ENCODE data around the gene SYNGR4. TPM values are rescaled to one million over a fixed set of nuclear protein-coding genes. Genes with fewer than 3 reads are reported as not detected.

The SYNGR4 gene
- total and polyA plus RNA-seq, 4 donors: 0.35 to 0.76 TPM; not detected in 2

DNA sequence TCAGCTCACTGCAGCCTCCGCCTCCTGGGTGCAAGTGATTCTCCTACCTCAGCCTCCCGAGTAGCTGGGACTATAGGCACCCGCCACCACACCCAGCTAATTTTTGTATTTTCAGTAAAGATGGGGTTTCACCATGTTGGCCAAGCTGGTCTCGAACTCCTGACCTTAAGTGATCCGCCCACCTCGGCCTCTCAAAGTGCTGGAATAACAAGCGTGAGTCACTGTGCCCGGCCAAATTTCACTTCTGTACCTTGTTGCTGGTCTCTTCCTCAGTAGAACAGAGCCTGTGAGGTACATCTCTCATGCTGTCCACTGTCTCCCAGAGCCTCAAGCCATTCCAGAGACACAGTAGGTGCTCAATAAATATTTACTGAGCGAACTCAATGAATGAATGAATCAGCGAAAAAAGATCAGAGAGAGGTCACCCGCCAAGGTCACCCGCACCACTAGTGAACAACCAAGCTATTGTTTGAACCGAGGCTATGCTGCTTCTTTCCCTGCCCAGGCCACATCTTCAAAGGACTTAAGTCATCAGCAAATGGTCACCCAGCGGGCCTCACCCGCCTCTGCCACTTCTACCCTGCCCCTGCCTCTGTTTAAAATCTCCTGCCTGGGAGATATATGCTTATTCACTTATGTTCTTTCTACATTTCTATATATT, 9.7 kb upstream of the SYNGR4 start:
- peak in 1 of 6 donors; percentile 68 for DNase-seq (ENCODE audit: low read depth in 4 of 6, low spot score in 6 of 6)
- H3K9me3 ChIP-seq (ENCODE audit: control insufficient read depth, insufficient read depth, low read length): no peaks in the 10 kb centered on the region
- H3K27me3 ChIP-seq (ENCODE audit: control insufficient read depth, insufficient read depth, low read length): no peaks in the 10 kb centered on the region
- peaks cover 2% of the 10 kb centered on the region for H3K36me3 ChIP-seq (ENCODE audit: control insufficient read depth, insufficient read depth, low read length)
- H3K4me3 ChIP-seq (ENCODE audit: low read depth, low read length): no peak overlapping the region
- WGBS (ENCODE audit: insufficient coverage): 64% methylated on average over 13 of the region's 15 CpGs
- peaks cover 5% of the 10 kb centered on the region for H3K4me1 ChIP-seq (ENCODE audit: control insufficient read depth, insufficient read depth, low read length)
- no peak overlapping the region for H3K27ac ChIP-seq (ENCODE audit: low read depth, low read length)

DNA sequence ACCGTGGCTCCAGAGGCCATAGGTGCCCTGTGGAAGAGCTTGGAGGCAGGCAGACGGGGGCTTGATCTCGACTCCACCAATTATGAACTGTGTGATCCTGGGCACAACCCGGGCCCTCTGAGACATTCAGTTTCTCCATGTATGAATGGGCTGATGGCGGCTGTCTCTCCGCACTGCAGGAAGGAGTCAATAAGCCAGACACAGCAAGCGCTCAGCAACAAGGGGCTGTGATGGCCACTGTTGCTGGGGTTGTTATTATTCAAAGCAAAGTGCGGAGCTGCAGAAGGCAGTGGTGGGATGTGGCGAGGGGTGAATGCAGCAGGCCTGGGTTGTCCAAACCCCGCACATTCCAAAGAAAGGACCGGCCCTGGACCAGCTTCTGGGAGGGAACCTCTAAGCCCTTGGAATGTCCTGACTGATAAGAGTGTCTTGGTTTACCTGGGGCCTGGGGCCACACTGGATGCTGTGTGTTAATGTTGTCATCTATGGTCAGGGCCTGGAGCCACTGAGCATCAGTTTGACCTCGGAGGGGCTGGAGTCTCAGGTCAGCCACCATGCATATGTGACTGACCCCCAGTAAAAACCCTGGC, 8.7 kb upstream of the SYNGR4 start:
- peaks cover 5% of the 10 kb centered on the region for H3K4me1 ChIP-seq (ENCODE audit: control insufficient read depth, insufficient read depth, low read length)
- H3K27ac ChIP-seq (ENCODE audit: low read depth, low read length): no peak overlapping the region
- WGBS (ENCODE audit: insufficient coverage): 48% methylated on average over 12 of the region's 12 CpGs

DNA sequence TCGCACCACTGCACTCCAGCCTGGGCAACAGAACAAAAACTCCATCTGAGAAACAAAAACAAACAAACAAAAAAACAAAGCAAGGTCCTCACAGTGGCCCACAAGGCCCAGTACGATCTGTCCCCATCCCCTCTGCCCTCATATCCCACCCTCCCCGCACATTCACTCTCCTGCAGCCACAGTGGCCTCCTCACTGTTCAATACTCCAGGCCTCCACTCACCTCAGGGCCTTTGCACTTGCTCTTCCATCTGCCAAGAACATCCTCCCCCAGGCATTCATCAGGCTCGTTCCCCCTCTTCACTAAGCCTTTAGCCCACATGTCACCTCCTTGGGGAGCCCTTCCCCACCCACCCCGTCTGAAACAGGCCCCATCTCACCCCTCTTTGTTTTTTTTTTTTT, 5.0 kb upstream of the SYNGR4 start:
- no peak for DNase-seq (ENCODE audit: low read depth in 4 of 6, low spot score in 6 of 6)
- WGBS (ENCODE audit: insufficient coverage): 96% methylated on average over 5 of the region's 5 CpGs
- Histone ChIP-seq H3K27ac (ENCODE audit: low read depth, low read length) (no peak overlapping the region), H3K36me3 (ENCODE audit: control insufficient read depth, insufficient read depth, low read length) (peaks cover 2% of the 10 kb centered on the region), H3K27me3 (ENCODE audit: control insufficient read depth, insufficient read depth, low read length) (no peaks in the 10 kb centered on the region), H3K4me3 (ENCODE audit: low read depth, low read length) (no peak overlapping the region), H3K9me3 (ENCODE audit: control insufficient read depth, insufficient read depth, low read length) (no peaks in the 10 kb centered on the region), H3K4me1 (ENCODE audit: control insufficient read depth, insufficient read depth, low read length) (peaks cover 18% of the 10 kb centered on the region)

More for the DNA sequence above, 8.7 kb upstream of the SYNGR4 start:
- Histone ChIP-seq H3K27me3 (ENCODE audit: control insufficient read depth, insufficient read depth, low read length) (no peaks in the 10 kb centered on the region), H3K9me3 (ENCODE audit: control insufficient read depth, insufficient read depth, low read length) (no peaks in the 10 kb centered on the region), H3K36me3 (ENCODE audit: control insufficient read depth, insufficient read depth, low read length) (peaks cover 2% of the 10 kb centered on the region), H3K4me3 (ENCODE audit: low read depth, low read length) (no peak overlapping the region)
- peak in 1 of 6 donors; percentile 20 for DNase-seq (ENCODE audit: low read depth in 4 of 6, low spot score in 6 of 6)

DNA sequence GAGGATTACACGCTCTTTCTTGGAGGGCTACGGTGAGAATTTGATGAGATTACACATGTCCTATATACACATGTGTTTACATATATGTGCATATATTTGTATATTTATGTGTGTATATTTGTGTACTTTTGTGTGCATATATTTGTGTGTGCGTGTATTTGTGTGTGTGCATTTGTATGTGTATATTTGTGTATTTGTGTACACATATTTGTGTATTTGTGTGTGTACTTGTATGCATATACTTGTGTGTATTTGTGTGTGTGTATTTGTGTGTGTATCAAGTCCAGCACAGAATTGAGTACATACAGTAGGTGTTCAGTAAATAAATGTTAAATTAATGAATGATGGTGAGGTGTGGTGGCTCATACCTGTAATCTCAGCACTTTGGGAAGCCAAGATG, 2.3 kb upstream of the SYNGR4 start:
- Histone ChIP-seq H3K27ac (ENCODE audit: low read depth, low read length) (no peak overlapping the region), H3K4me3 (ENCODE audit: low read depth, low read length) (no peak overlapping the region), H3K9me3 (ENCODE audit: control insufficient read depth, insufficient read depth, low read length) (no peaks in the 10 kb centered on the region), H3K27me3 (ENCODE audit: control insufficient read depth, insufficient read depth, low read length) (no peaks in the 10 kb centered on the region), H3K4me1 (ENCODE audit: control insufficient read depth, insufficient read depth, low read length) (peaks cover 20% of the 10 kb centered on the region), H3K36me3 (ENCODE audit: control insufficient read depth, insufficient read depth, low read length) (peaks cover 2% of the 10 kb centered on the region)
- WGBS (ENCODE audit: insufficient coverage): 90% methylated on average over 1 of the region's 3 CpGs
- DNase-seq (ENCODE audit: low read depth in 4 of 6, low spot score in 6 of 6): no peak

DNA sequence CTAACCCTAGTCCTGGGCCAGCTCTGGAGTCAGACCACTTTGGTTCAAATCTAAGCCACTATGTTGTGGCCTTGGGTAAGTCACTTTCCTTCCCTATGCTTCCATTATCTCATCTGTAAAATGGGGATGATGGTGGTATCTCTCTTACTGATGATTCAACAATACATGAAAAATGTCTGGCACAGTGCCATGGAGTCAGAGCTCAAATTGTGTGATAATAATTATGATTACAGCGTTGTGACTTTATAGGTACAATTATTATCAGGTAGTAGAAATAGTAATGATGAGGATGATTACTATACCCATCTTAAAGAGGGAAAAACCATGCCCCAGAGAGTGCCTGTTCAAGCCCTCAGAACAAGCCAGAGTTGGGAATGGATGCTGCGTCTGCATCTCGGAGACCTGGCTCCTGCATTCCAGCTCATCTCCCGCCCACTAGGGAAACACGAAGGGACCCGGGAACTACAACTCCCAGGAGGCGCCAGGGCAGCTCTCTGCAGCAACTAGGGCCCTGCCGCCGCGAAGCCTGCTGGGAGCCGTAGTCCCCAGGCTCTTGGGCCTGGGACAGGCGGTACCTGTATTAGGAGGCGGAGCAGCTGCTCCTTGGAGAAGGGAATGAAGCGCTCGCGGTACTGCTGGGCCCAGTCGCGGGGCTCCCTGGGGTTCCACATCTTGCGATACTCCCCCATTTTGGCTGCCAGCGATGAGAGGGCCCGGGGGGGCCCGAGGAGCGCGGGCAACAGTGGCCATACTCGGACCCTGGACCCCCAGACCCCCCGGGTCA, 1.3 kb upstream of the SYNGR4 start:
- under 1% methylated on average over 25 of the region's 26 CpGs for WGBS (ENCODE audit: insufficient coverage)
- no peaks in the 10 kb centered on the region for H3K9me3 ChIP-seq (ENCODE audit: control insufficient read depth, insufficient read depth, low read length)
- no peaks in the 10 kb centered on the region for H3K27me3 ChIP-seq (ENCODE audit: control insufficient read depth, insufficient read depth, low read length)
- H3K36me3 ChIP-seq (ENCODE audit: control insufficient read depth, insufficient read depth, low read length): peaks cover 2% of the 10 kb centered on the region
- H3K4me1 ChIP-seq (ENCODE audit: control insufficient read depth, insufficient read depth, low read length): peaks cover 20% of the 10 kb centered on the region
- peak overlapping the region; percentile 98 for H3K27ac ChIP-seq (ENCODE audit: low read depth, low read length)
- peak; percentile 74 to 99 (median 87) for DNase-seq (ENCODE audit: low read depth in 4 of 6, low spot score in 6 of 6)
- H3K4me3 ChIP-seq (ENCODE audit: low read depth, low read length): peak overlapping the region; percentile 81

DNA sequence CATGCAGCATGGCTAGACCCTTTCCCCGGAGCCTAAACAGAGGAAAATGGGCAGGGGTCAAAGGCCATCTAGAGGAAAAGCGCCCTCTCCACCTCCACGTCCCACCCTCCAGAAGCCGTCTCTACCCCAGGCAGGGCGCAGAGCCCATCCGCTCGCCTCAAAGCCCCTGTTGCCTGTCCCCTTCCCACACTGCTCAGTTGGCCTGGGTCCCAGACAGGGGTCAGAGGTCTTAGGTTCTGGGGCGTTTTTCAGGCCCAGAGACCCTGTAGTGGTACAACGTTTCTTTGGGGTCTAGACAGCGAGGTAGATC, 712 bp upstream of the SYNGR4 start:
- Histone ChIP-seq H3K36me3 (ENCODE audit: control insufficient read depth, insufficient read depth, low read length) (peaks cover 2% of the 10 kb centered on the region), H3K9me3 (ENCODE audit: control insufficient read depth, insufficient read depth, low read length) (no peaks in the 10 kb centered on the region), H3K27ac (ENCODE audit: low read depth, low read length) (peak overlapping the region; percentile 98), H3K4me1 (ENCODE audit: control insufficient read depth, insufficient read depth, low read length) (peaks cover 20% of the 10 kb centered on the region), H3K4me3 (ENCODE audit: low read depth, low read length) (peak overlapping the region; percentile 81), H3K27me3 (ENCODE audit: control insufficient read depth, insufficient read depth, low read length) (no peaks in the 10 kb centered on the region)
- no peak for DNase-seq (ENCODE audit: low read depth in 4 of 6, low spot score in 6 of 6)
- 0% methylated on average over 8 of the region's 10 CpGs for WGBS (ENCODE audit: insufficient coverage)

DNA sequence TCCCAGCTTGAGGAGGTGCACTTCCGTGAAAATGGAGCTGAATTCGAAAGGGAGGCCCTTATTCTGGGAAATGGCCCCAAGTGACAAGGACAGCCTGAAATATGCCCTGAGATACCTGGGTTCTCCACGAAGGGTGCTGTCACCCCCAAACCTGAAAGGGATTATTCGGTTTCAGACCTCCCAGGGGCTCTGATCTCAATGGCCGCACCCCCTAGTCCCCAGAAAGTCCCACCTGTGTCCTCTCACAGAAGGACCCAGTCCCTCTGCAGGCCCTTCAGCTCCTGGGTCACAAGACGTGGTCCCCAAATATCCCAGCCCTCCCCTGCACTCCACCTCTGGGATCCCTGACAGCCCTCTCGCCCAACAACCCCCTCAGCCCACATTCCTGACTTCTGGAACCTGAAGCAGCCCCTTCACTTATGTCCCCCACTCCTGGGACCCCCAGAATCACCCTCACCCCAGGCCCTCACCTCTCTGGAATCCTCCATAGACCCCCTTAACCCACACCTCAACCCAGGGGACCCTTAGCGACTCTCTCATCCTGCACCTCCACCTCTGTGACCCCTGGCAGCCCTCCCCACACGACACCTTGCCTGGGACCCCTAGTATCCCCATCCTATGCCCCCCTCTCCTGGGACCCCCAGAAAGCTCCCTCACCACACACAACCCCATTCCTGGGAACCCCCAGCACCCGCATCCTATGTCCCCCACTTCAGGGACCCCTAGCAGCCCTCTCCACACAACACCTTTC, 606 bp downstream of the SYNGR4 start:
- H3K27ac ChIP-seq (ENCODE audit: low read depth, low read length): peak overlapping the region; percentile 98
- DNase-seq (ENCODE audit: low read depth in 4 of 6, low spot score in 6 of 6): no peak
- WGBS (ENCODE audit: insufficient coverage): 65% methylated on average over 9 of the region's 10 CpGs
- no peaks in the 10 kb centered on the region for H3K9me3 ChIP-seq (ENCODE audit: control insufficient read depth, insufficient read depth, low read length)
- H3K36me3 ChIP-seq (ENCODE audit: control insufficient read depth, insufficient read depth, low read length): no peaks in the 10 kb centered on the region
- peak overlapping the region; percentile 81 for H3K4me3 ChIP-seq (ENCODE audit: low read depth, low read length)
- peaks cover 20% of the 10 kb centered on the region for H3K4me1 ChIP-seq (ENCODE audit: control insufficient read depth, insufficient read depth, low read length)
- H3K27me3 ChIP-seq (ENCODE audit: control insufficient read depth, insufficient read depth, low read length): no peaks in the 10 kb centered on the region

DNA sequence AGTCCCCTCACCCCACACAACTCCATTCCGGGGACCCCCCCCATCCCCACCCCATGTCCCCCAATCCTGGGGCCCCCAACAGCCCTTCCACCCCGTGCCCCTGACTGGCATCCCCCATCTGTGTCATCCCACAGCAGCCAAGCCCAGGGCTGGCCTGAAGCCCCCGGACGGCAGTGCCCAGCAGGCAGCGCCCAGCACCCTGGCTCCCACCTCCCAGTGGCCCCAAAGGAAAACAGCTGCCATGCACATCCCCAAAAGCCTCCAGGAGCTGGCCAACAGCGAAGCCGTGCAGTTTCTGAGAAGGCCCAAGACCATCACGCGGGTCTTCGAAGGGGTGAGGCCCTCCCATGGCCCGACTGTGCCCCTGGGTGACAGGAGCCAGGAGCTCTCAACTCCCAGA, 1.4 kb downstream of the SYNGR4 start:
- H3K9me3 ChIP-seq (ENCODE audit: control insufficient read depth, insufficient read depth, low read length): no peaks in the 10 kb centered on the region
- H3K4me1 ChIP-seq (ENCODE audit: control insufficient read depth, insufficient read depth, low read length): peaks cover 20% of the 10 kb centered on the region
- H3K27ac ChIP-seq (ENCODE audit: low read depth, low read length): no peak overlapping the region
- H3K36me3 ChIP-seq (ENCODE audit: control insufficient read depth, insufficient read depth, low read length): no peaks in the 10 kb centered on the region
- WGBS (ENCODE audit: insufficient coverage): 86% methylated on average over 10 of the region's 11 CpGs
- no peaks in the 10 kb centered on the region for H3K27me3 ChIP-seq (ENCODE audit: control insufficient read depth, insufficient read depth, low read length)
- DNase-seq (ENCODE audit: low read depth in 4 of 6, low spot score in 6 of 6): no peak
- H3K4me3 ChIP-seq (ENCODE audit: low read depth, low read length): no peak overlapping the region

DNA sequence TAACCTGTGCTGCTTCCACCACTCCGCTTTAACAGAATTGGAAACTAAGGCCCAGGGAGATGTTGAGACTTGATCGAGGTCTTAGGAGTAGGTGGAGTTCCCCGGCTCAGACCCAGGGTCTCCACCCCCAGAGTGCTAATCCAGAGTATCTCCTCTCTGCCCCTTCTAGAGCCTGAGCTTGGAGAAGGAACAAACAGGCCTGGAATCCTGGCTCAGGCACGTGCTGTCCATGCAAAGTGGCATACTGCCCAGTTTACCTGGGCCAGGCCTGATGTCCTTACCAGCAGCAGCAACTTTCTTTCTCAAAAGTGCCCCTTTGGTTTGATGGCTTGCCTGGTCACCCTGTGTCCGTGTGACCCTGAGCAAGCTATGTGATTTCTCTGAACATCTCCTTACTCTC, 3.7 kb downstream of the SYNGR4 start:
- DNase-seq (ENCODE audit: low read depth in 4 of 6, low spot score in 6 of 6): no peak
- 80% methylated on average over 4 of the region's 5 CpGs for WGBS (ENCODE audit: insufficient coverage)
- H3K36me3 ChIP-seq (ENCODE audit: control insufficient read depth, insufficient read depth, low read length): no peaks in the 10 kb centered on the region
- peaks cover 19% of the 10 kb centered on the region for H3K4me1 ChIP-seq (ENCODE audit: control insufficient read depth, insufficient read depth, low read length)
- H3K27me3 ChIP-seq (ENCODE audit: control insufficient read depth, insufficient read depth, low read length): no peaks in the 10 kb centered on the region
- H3K27ac ChIP-seq (ENCODE audit: low read depth, low read length): no peak overlapping the region
- H3K4me3 ChIP-seq (ENCODE audit: low read depth, low read length): no peak overlapping the region
- H3K9me3 ChIP-seq (ENCODE audit: control insufficient read depth, insufficient read depth, low read length): no peaks in the 10 kb centered on the region

Measured in spinal cord (tissue), 10 donors.